GM12801 (cell line): ENCODE measurements around the gene HID1.

Source experiments
- TF ChIP-seq, protein P1 (sequence below): IDR thresholded peaks from one replicate; pipeline ENCODE4 v1.5.1; 2011; ENCODE audit warnings: control low read depth; ENCODE audit not compliant: insufficient read length; ENCODE audit errors: extremely low read depth

The HID1 gene

DNA sequence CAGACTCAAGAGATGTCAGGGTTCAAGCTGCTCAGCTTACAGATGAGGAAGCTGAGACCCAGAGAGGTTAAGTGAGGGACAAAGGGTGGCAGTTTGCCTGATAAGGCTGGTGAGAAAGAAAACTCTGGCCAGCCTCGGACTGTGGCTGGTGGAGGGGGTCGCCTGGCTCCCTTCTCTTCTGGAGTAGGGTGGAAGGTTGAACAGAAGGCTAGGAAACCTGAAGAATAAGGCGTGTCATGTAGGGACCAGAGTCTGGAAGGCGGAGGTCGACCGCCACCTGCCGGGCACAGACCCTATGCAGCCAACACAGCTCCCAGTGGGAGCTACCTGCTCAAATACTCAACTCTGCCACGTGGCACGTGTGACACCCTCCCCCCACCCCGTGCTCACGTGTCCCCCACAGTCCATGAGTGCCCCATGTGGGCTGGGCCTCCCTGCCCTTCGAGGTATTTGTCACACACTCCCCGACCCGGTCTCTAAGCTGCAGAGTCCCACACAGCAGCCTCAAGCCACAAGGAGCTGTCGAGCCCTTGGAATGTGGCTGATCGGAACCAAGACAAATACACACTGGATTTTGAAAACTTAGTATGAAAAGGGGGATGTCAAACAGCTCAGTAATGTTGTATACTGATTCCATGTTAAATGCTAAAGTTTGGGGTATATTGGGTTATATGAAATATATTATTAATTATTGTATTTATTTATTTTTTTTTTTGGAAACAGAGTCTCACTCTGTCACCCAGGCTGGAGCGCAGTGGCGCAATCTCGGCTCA, 11.8 kb downstream of the HID1 start:
- TF ChIP-seq, protein P1, sequence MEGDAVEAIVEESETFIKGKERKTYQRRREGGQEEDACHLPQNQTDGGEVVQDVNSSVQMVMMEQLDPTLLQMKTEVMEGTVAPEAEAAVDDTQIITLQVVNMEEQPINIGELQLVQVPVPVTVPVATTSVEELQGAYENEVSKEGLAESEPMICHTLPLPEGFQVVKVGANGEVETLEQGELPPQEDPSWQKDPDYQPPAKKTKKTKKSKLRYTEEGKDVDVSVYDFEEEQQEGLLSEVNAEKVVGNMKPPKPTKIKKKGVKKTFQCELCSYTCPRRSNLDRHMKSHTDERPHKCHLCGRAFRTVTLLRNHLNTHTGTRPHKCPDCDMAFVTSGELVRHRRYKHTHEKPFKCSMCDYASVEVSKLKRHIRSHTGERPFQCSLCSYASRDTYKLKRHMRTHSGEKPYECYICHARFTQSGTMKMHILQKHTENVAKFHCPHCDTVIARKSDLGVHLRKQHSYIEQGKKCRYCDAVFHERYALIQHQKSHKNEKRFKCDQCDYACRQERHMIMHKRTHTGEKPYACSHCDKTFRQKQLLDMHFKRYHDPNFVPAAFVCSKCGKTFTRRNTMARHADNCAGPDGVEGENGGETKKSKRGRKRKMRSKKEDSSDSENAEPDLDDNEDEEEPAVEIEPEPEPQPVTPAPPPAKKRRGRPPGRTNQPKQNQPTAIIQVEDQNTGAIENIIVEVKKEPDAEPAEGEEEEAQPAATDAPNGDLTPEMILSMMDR = no peak

GRCh38 chr17:74959826-74960515, 12.6 kb downstream of the HID1 start:
- TF ChIP-seq, protein P1 = no peak

- TF ChIP-seq, protein P1 = no peak
Observed at GRCh38 chr17:74957935-74958740, 14.4 kb downstream of the HID1 start.

DNA sequence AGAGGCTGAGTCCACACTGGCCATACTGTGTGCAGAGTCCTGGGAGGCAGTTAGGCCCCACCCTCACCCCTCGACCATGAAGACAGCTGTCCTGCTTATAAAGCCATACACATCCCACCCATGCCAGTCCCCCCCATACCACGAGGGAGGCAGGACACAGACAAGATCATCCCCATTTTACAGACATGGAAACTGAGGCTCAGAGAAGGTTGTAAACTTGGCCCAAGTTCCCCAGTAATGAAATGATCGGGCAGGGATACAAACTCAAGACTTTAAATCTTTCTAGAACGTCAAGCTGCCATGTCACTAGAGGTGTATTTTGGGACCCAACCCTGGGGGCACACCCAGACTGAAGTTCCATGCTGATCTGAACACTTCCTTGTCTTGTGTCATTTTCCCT, 16.5 kb downstream of the HID1 start:
- TF ChIP-seq, protein P1 = no peak

- TF ChIP-seq, protein P1 = no peak
Observed at GRCh38 chr17:74954665-74955421, 17.7 kb downstream of the HID1 start.

DNA sequence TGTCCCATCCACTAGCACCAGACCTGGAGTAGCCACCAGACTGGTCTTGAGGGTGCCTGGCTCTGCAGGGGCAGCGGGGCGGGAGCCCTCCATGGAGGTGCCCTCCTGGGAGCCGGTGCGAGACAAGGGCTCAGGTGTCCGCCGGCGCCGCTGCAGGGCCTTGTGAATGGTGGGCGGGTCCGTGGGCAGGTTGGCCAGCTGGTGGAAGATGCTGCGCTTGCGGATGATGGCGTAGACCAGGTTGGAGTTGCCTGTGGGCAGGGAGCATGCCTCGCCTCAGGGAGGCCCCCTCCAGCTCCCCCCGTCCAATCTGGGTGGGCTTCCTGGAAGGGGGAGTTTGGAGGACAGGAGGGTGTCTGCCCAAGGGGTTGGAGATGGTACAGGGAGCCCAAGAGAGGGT, 18.4 kb downstream of the HID1 start:
- TF ChIP-seq, protein P1 = no peak
